ENCODE data around the gene SPG7.

SPG7 gene

GRCh38 chr16:89561884-89562599 lies 53.8 kb downstream of the SPG7 start (continued):
- TF ChIP-seq, protein P1, sequence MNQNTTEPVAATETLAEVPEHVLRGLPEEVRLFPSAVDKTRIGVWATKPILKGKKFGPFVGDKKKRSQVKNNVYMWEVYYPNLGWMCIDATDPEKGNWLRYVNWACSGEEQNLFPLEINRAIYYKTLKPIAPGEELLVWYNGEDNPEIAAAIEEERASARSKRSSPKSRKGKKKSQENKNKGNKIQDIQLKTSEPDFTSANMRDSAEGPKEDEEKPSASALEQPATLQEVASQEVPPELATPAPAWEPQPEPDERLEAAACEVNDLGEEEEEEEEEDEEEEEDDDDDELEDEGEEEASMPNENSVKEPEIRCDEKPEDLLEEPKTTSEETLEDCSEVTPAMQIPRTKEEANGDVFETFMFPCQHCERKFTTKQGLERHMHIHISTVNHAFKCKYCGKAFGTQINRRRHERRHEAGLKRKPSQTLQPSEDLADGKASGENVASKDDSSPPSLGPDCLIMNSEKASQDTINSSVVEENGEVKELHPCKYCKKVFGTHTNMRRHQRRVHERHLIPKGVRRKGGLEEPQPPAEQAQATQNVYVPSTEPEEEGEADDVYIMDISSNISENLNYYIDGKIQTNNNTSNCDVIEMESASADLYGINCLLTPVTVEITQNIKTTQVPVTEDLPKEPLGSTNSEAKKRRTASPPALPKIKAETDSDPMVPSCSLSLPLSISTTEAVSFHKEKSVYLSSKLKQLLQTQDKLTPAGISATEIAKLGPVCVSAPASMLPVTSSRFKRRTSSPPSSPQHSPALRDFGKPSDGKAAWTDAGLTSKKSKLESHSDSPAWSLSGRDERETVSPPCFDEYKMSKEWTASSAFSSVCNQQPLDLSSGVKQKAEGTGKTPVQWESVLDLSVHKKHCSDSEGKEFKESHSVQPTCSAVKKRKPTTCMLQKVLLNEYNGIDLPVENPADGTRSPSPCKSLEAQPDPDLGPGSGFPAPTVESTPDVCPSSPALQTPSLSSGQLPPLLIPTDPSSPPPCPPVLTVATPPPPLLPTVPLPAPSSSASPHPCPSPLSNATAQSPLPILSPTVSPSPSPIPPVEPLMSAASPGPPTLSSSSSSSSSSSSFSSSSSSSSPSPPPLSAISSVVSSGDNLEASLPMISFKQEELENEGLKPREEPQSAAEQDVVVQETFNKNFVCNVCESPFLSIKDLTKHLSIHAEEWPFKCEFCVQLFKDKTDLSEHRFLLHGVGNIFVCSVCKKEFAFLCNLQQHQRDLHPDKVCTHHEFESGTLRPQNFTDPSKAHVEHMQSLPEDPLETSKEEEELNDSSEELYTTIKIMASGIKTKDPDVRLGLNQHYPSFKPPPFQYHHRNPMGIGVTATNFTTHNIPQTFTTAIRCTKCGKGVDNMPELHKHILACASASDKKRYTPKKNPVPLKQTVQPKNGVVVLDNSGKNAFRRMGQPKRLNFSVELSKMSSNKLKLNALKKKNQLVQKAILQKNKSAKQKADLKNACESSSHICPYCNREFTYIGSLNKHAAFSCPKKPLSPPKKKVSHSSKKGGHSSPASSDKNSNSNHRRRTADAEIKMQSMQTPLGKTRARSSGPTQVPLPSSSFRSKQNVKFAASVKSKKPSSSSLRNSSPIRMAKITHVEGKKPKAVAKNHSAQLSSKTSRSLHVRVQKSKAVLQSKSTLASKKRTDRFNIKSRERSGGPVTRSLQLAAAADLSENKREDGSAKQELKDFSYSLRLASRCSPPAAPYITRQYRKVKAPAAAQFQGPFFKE (tag by site-specific recombination; IDR thresholded peaks at IDR 0.05; ENCODE audit: borderline replicate concordance): peak; percentile 90

- Histone ChIP-seq H3K9me3 (ENCODE audit: control insufficient read depth, insufficient read depth, low read depth, low read length) (no peaks in the 10 kb centered on the region), H3K36me3 (ENCODE audit: control insufficient read depth in 2 of 2, insufficient read depth in 1 of 2, low read length in 2 of 2) (peaks cover 5 to 47% of the 10 kb centered on the region in 2 experiments; a peak in 2 of 3 replicates), H3K4me3 (ENCODE audit: low read depth, low read length) (no peak overlapping the region), H3K4me1 (ENCODE audit: control insufficient read depth, insufficient read depth, low read length) (peaks cover 9% of the 10 kb centered on the region), H3K27ac (ENCODE audit: extremely low read depth, low read depth, low read length) (peak overlapping the region; percentile 67)
- CTCF ChIA-PET: interaction anchor here (0.7 kb wide), 1 partner anchor 318 kb away, joined by 3 read pairs; no protein-coding TSS in a partner anchor
- POLR2A ChIA-PET: no interaction called here
- no peak for TF ChIP-seq ZFP37 (tag by site-specific recombination; IDR thresholded peaks at IDR 0.05)
- TF ChIP-seq ZIC2 (tag by site-specific recombination; IDR thresholded peaks at IDR 0.05): peak; percentile 62
- TF ChIP-seq ZNF449 (tag by site-specific recombination; IDR thresholded peaks at IDR 0.05): peak; percentile 79; the same call in 1 of the 2 replicates
Observed at GRCh38 chr16:89562939-89563338, 54.7 kb downstream of the SPG7 start.

- peak overlapping the region; percentile 67 for H3K27ac ChIP-seq (ENCODE audit: extremely low read depth, low read depth, low read length)
- no peak for TF ChIP-seq ZNF174 (tag by site-specific recombination; IDR thresholded peaks at IDR 0.05)
- TF ChIP-seq, protein P2, sequence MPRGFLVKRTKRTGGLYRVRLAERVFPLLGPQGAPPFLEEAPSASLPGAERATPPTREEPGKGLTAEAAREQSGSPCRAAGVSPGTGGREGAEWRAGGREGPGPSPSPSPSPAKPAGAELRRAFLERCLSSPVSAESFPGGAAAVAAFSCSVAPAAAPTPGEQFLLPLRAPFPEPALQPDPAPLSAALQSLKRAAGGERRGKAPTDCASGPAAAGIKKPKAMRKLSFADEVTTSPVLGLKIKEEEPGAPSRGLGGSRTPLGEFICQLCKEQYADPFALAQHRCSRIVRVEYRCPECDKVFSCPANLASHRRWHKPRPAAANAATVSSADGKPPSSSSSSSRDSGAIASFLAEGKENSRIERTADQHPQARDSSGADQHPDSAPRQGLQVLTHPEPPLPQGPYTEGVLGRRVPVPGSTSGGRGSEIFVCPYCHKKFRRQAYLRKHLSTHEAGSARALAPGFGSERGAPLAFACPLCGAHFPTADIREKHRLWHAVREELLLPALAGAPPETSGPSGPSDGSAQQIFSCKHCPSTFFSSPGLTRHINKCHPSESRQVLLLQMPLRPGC (tag by site-specific recombination; IDR thresholded peaks at IDR 0.05): no peak
- TF ChIP-seq, protein P3, sequence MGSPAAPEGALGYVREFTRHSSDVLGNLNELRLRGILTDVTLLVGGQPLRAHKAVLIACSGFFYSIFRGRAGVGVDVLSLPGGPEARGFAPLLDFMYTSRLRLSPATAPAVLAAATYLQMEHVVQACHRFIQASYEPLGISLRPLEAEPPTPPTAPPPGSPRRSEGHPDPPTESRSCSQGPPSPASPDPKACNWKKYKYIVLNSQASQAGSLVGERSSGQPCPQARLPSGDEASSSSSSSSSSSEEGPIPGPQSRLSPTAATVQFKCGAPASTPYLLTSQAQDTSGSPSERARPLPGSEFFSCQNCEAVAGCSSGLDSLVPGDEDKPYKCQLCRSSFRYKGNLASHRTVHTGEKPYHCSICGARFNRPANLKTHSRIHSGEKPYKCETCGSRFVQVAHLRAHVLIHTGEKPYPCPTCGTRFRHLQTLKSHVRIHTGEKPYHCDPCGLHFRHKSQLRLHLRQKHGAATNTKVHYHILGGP (tag by site-specific recombination; IDR thresholded peaks at IDR 0.05): no peak
- TF ChIP-seq HIC1 (tag by site-specific recombination; IDR thresholded peaks at IDR 0.05): peak; percentile 36; the same call in 1 of the 2 replicates
- TF ChIP-seq ZFP41 (tag by site-specific recombination; IDR thresholded peaks at IDR 0.05; ENCODE audit: borderline replicate concordance): no peak
- no peak for TF ChIP-seq SALL2 (tag by site-specific recombination; IDR thresholded peaks at IDR 0.05; ENCODE audit: borderline replicate concordance)
- TF ChIP-seq ZNF585B (tag by site-specific recombination; IDR thresholded peaks at IDR 0.05): no peak
- 0 out of 2 replicates have a peak, but pooled peaks have one; percentile 2 for TF ChIP-seq ZNF394 (tag by site-specific recombination; IDR thresholded peaks at IDR 0.05; ENCODE audit: borderline replicate concordance)
- TF ChIP-seq ZBTB48 (tag by site-specific recombination; IDR thresholded peaks at IDR 0.05): peak; percentile 41; the same call in 1 of the 2 replicates
- TF ChIP-seq, protein P4, sequence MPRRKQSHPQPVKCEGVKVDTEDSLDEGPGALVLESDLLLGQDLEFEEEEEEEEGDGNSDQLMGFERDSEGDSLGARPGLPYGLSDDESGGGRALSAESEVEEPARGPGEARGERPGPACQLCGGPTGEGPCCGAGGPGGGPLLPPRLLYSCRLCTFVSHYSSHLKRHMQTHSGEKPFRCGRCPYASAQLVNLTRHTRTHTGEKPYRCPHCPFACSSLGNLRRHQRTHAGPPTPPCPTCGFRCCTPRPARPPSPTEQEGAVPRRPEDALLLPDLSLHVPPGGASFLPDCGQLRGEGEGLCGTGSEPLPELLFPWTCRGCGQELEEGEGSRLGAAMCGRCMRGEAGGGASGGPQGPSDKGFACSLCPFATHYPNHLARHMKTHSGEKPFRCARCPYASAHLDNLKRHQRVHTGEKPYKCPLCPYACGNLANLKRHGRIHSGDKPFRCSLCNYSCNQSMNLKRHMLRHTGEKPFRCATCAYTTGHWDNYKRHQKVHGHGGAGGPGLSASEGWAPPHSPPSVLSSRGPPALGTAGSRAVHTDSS (tag by site-specific recombination; IDR thresholded peaks at IDR 0.05): no peak
Observed at GRCh38 chr16:89563639-89564392, 55.6 kb downstream of the SPG7 start.

More at GRCh38 chr16:89563639-89564392, 55.6 kb downstream of the SPG7 start:
- POLR2A ChIA-PET: interaction anchor here (0.6 to 1.2 kb wide), 3 partner anchors 66 to 496 kb away, joined by 3 read pairs; no protein-coding TSS in a partner anchor
- Histone ChIP-seq H3K4me1 (ENCODE audit: control insufficient read depth, insufficient read depth, low read length) (peaks cover 9% of the 10 kb centered on the region), H3K9me3 (ENCODE audit: control insufficient read depth, insufficient read depth, low read depth, low read length) (no peaks in the 10 kb centered on the region), H3K36me3 (ENCODE audit: control insufficient read depth in 2 of 2, insufficient read depth in 1 of 2, low read length in 2 of 2) (peaks cover 5 to 45% of the 10 kb centered on the region in 2 experiments; a peak in 2 of 3 replicates), H3K4me3 (ENCODE audit: low read depth, low read length) (no peak overlapping the region)
- CTCF ChIA-PET: no interaction called here

Data from HEK293 (cell line).